ENCODE results near the gene MYO7A.

DNA sequence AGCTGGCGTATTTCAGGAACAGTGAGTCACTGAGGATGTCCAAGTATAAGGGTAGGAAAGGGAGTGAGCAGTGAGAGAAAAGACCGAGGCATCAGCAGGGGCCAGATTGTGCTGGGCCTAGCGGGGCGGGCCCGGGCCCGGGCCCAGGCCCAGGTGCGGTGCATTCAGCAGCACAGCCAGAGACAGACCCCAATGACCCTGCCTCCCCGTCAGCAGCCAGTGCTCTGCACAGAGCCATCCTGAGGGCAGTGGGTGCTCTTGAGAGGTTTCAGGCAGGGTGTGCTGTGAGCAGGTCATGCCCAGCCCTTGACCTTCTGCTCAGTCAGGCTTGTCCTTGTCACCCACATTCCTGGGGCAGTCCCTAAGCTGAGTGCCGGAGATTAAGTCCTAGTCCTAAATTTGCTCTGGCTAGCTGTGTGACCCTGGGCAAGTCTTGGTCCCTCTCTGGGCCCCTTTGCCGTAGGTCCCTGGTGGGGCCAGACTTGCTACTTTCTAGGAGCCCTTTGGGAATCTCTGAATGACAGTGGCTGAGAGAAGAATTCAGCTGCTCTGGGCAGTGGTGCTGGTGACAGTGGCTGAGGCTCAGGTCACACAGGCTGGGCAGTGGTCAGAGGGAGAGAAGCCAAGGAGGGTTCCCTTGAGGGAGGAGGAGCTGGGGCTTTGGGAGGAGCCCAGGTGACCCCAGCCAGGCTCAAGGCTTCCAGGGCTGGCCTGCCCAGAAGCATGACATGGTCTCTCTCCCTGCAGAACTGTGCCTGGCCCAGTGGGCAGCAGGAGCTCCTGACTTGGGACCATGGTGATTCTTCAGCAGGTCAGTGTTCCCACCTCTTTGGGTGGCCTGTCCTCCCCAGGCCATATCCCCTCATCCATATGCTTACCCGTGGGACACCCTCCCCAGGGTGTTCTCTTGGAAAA lies 2.1 kb downstream of the MYO7A start:
- TF ChIP-seq EZH2 (IDR thresholded peaks at IDR 0.05; ENCODE audit: borderline replicate concordance, low read length), result no peak
- TF ChIP-seq, protein P1, sequence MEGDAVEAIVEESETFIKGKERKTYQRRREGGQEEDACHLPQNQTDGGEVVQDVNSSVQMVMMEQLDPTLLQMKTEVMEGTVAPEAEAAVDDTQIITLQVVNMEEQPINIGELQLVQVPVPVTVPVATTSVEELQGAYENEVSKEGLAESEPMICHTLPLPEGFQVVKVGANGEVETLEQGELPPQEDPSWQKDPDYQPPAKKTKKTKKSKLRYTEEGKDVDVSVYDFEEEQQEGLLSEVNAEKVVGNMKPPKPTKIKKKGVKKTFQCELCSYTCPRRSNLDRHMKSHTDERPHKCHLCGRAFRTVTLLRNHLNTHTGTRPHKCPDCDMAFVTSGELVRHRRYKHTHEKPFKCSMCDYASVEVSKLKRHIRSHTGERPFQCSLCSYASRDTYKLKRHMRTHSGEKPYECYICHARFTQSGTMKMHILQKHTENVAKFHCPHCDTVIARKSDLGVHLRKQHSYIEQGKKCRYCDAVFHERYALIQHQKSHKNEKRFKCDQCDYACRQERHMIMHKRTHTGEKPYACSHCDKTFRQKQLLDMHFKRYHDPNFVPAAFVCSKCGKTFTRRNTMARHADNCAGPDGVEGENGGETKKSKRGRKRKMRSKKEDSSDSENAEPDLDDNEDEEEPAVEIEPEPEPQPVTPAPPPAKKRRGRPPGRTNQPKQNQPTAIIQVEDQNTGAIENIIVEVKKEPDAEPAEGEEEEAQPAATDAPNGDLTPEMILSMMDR (IDR thresholded peaks at IDR 0.05; ENCODE audit: low read length), result no peak

Measured in OCI-LY1 (cell line).